Activated CD8-positive, alpha-beta memory T cell treated with anti-CD3 and anti-CD28 coated beads for 4 hours (primary cell): ENCODE measurements around the gene COL11A2.

Experiments used
- DNase-seq, 2 donors: peaks; one replicate each; pipeline ENCODE4 v3.0.0-alpha.2; 2020; ENCODE audit warnings: low read depth in 2 of 2

The COL11A2 gene

GRCh38 chr6:33117811-33118277, 74.4 kb downstream of the COL11A2 start:
- DNase-seq, result no peak

- no peak for DNase-seq
Observed at GRCh38 chr6:33116841-33117711, 75.2 kb downstream of the COL11A2 start.

GRCh38 chr6:33116417-33116816, 75.8 kb downstream of the COL11A2 start:
- no peak for DNase-seq

GRCh38 chr6:33114406-33114805, 77.9 kb downstream of the COL11A2 start:
- no peak for DNase-seq

- DNase-seq, result no peak
Observed at GRCh38 chr6:33113755-33114154, 78.5 kb downstream of the COL11A2 start.
